ENCODE results near the gene MAMSTR.
A peak's percentile ranks its signal among the peaks of the same experiment; 100 is the strongest.
"Not testable (repeated sequence)": the region's sequence is repeated elsewhere in the genome, so short reads cannot be mapped to it uniquely, and the experiment has no call there.

Gene MAMSTR

GRCh38 chr19:48681127-48681470, 38.4 kb downstream of the MAMSTR start:
- no peak for DNase-seq

DNA sequence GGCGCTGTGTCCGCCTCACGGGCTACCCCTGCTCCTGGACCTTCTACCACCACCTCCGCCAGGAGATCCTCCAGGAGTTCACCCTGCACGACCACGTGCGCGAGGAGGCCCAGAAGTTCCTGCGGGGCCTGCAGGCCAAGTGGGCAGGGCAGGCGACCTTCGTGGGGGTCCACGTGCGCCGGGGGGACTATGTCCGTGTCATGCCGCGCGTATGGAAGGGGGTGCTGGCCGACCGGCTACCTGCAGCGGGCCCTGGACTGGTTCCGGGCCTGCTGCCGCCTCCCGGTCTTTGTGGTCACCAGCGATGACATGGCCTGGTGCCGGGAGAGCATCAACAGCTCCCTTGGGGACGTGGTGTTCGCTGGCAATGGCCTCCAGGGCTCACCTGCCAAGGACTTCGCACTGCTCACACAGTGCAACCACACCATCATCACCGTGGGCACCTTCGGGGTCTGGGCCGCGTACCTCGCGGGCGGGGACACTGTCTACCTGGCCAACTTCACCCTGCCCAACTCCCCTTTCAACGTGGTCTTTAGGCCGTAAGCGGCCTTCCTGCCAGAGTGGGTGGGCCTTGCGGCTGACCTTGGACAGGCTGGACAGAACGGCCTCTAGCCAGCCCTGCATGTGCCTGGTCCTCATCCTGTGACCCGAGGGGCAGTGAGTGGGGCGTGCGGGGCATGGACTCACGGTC, 38.9 kb downstream of the MAMSTR start:
- no peak for DNase-seq

DNA sequence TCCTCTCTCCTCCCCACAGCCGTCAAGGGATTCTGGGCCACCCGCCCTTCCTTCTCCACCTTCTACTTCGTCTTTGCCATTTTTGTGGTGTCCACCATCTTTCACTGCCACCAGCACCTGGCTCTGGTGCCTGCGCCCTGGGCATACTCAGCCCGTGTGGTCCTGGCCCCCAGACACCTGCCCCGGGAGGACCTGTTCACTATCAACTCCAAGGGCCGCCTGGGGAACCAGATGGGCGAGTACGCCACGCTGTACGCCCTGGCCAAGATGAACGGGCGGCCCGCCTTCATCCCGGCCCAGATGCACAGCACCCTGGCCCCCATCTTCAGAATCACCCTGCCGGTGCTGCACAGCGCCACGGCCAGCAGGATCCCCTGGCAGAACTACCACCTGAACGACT, 39.5 kb downstream of the MAMSTR start:
- DNase-seq = not testable (repeated sequence)

- no peak for DNase-seq
Measured at GRCh38 chr19:48678201-48678600, 41.3 kb downstream of the MAMSTR start.

GRCh38 chr19:48676887-48677286, 42.6 kb downstream of the MAMSTR start:
- no peak for DNase-seq

- DNase-seq = no peak
Measured at GRCh38 chr19:48676487-48676886, 43.0 kb downstream of the MAMSTR start.

DNA sequence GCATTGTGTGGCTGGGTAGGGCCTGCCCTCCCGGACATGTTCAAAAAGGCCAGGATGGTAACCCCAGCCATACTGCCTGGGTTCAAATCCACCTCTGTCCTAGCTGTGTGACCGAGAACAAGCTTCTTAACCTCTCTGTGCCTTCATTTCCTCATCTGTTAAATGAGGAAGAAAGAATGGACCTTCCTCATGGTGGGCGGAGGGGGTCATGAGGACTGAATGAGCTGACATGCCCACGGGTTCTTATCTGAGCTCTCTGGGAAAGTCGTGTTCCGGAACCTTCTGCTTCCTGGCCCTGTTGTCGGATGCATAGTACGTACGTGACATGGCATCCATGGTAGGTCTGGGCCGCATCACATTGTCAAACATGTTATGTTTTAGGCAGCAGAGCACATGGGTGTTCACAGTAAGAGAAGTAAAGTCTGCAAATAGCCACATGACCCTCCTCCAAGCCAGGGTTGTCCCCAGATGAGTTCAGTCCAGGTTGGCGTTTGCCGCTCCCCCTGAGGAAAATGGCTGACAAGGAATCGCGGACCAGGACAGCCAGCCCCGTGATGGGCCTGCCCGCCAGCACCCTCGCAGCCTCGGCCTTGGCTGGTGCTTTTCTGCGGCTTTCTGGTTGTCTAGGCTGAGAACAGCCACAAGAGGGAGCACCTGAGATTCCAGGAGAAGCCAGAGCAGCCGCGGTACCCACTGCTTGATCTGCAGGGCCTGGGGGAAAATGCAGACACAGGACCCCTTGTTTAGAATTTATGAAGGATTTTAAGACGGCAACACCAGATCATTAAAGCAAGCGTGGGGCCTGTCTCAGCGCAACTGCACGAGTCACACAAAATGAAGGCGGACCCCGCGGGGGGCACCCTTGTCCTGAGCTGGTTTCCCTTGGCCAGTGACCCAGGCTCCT, 44.4 kb downstream of the MAMSTR start:
- peak; percentile 84 for DNase-seq

DNA sequence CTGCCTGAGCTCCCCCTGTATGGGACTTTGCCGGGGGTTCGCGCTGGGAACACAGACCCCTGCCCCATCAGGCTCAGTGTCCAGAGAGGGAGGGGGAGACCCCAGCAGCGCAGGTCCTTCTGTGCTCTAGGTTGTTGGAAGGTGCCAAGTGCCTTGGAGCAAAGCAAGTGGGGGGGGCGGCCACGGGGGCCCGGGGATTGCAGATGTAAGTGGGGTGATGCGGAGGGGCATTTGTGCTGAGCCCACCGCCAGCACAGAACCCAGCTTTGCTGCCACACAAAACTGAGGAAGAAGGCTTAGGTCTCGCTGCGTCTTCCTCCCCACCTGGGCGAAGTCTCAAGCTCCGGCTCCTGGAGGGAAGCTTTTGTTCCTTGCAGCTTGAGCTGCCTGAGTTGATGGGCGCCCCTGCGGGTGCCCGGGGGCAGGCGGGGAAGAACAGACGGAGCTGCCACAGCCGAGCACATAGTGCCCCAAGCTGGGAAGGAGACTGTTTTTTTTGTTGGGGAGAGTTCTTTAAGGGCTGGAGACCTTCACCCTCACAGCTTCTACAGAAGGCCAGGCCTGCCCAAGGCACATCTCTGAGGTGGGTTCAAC, 45.2 kb downstream of the MAMSTR start:
- no peak for DNase-seq

DNA sequence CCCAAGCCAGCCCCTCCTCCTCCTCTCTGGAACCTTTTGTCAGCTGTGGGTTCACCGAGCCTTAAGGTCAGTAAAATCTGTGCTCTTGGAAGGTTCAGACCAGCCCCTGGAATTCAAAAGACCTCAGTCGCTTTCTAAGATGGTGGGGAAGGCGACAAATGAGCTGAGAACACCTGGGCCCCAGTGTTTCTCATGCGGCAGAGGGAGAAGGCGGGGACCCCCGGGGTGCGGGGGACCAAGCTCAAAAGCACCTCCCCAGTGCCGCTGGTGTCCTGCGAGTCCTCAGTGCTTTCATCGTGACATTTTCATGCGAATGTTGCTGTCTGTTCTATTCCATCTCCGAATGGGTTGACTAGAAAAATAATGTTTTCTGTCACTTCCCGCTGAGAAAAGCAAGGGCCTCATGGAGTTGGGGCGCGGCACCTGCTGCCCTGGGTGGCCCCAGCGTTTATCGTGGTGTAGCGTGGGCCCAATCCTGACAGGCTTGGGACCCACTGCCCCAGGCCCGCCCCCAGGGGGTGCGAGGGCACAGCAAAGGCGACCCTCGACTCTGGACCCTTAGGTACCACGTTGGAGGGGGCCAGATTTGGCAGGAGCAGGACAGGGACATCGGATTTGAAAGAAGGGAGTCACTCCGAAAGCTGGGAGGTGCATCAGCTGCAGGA, 46.0 kb downstream of the MAMSTR start:
- no peak for DNase-seq

DNA sequence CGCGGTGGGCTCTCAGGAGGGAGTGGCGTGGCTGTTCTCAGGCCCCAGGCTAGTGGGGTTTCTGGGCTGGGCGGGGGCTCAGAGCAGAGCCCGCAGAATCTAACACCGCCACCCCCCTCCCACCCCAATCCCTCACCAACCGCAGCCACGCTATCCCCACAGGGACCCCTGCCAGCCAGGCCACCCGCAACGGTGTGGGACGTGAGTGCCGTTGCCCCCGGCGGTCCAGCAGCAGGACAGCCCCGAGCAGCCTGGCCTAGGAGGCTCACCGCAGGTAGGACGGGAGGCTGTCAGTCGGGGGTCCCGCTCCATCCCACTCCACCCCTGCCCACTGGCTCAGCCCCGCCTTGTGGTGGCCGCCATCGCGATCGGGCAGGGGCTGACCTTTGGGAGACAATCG, 46.5 kb downstream of the MAMSTR start, which contains the start of gene NTN5:
Gene NTN5, minus strand, starts transcription at position 24 of the 400 bp plus-strand sequence. CDS start 2,031 bp downstream, outside the sequence.
- DNase-seq = no peak

- DNase-seq = no peak
Measured at GRCh38 chr19:48671446-48671995, 48.0 kb downstream of the MAMSTR start.

GRCh38 chr19:48670699-48671445, 48.7 kb downstream of the MAMSTR start:
- no peak for DNase-seq

DNA sequence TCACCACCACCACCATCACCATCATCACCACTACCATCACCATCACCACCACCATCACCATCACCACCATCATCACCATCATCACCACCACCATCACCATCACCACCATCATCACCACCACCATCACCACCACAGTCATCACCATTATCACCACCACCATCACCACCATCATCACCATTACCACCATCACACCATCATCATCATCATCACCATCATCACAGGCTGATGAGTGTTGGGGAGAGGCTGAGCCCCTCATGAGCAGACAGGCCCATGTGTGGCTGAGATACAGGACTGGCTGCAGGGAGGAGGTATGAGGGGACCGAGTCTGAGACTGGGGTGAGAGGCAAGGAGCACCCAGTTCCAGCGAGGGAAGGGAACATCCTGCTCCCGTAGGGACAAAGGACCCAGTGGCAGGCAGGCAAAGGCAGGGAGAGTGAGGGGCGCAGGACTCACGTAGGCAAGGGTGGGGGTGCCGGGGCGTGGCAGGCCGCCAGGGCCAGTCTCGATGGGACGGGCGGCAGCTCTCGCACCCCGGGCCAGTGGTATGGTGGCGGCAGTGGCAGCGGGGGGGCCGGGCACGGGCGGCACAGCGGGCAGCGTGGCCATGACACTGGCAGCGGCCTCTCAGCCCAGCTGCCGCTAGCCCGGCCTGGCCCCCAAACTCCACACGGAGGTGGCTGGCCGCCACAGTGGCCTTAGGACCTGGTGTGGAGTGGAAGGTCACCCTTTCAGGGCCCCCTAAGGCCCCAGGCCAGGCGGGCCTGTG, 49.4 kb downstream of the MAMSTR start:
- no peak for DNase-seq

GRCh38 chr19:48668761-48669160, 50.8 kb downstream of the MAMSTR start:
- no peak for DNase-seq

DNA sequence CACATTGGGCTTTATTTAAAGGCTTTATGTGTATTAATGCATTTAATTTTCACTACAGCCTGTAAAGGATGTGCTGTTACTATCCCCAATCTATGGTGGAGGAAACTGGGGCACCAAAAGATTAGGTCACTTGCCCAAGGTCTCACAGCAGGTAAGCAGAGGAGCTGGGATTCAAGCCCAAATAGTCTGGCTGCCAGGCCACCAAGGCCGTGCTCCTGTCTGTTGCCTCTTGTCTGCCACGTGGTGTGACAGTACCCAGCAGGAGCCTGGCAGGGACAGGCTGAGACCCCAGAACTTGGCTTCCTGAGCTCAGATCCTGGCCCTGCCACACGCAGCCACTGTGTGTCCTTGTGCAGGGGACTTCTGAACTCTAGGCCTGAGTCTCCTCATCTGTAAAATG, 51.2 kb downstream of the MAMSTR start:
- no peak for DNase-seq

GRCh38 chr19:48665786-48666185, 53.7 kb downstream of the MAMSTR start:
- no peak for DNase-seq

DNA sequence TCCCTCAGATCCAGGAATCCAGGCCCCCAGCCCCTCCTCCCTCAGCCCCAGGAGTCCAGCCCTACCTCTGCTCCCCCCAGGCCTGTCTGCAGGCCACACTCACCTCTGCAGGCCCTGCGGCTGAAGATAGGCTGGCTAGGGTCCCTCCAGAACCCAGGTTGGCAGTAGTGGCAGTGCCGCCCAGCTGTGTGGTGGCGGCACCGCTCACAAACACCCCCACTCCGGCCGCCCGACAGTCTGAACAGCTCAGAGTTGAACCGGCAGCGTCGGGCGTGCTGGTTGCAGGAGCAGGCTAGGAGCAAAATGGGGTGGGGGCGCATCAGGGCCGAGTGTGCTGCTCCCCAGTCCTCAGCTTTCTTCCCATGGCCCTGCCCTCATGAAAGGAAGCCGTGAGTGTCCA, 55.0 kb downstream of the MAMSTR start:
- DNase-seq = no peak

DNA sequence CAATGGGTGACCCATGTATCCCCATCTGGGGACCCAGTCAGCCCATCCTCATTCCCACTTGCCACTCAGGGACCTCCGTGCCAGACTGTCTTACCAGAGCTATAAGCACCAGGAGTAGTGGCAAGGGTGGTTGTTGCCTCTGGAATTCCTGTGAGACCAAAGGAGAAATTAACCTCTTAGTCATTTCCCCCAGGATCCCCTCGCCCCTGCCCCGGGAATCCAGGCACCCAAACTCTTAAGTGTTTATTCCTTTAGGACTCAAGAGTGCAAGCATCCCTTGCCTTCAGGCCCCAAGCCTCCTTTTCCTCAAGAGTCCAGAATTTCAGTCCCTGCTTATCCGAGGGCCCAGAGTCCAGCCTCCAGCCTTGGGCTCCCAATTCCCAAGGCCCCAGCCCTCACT, 55.9 kb downstream of the MAMSTR start:
- DNase-seq = no peak

All from left hindlimb (tissue), 1 donor.